22Rv1 (cell line): ENCODE data around the gene BRK1.

Experiments
- CTCF ChIP-seq: fragments of 450-650 bp; IDR thresholded peaks from 2 replicates; pipeline ENCODE4 v1.5.1; 2017; ENCODE audit warnings: mild to moderate bottlenecking
- ZFX ChIP-seq: fragments of 450-650 bp; IDR thresholded peaks from 2 replicates; pipeline ENCODE4 v1.6.1; 2017; ENCODE audit warnings: antibody characterized with exemption, borderline replicate concordance

- TF ChIP-seq CTCF (no peak), ZFX (no peak)
These were observed 57.8 kb downstream of the BRK1 start for GRCh38 chr3:10173095-10173925.
